Measurements from ENCODE around the gene HIVEP3. TPM values are rescaled to one million over a fixed set of nuclear protein-coding genes. Genes with fewer than 3 reads are reported as not detected.

Gene HIVEP3
- polyA plus RNA-seq, 4 donors: 0.67 to 3.8 (median 1.8) TPM

DNA sequence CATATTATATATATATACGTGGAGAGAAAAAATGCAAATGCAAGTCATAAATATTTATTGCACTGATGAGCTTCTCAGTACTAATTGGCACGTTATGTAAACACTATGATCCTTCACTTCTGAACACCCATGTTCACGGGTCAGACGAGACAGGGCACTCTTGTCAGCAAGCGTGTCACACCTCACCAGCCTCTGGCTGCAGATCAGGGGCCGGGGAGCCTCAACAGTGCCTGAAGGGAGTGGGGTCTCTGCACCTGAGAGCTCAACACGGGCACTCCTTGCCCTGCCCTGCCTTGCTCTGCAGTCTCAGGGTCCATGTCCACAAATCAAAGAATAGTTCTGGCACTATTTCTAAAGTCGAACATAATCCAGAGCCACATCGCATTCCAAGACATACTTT, 409 bp upstream of the HIVEP3 start:
- Histone ChIP-seq H3K4me3 (ENCODE audit: low read depth in 1 of 3, low read length in 3 of 3) (no peak overlapping the region), H3K36me3 (ENCODE audit: control insufficient read depth in 3 of 3, insufficient read depth in 2 of 3, low read depth in 1 of 3, low read length in 3 of 3) (no peaks in the 10 kb centered on the region), H3K9me3 (ENCODE audit: control insufficient read depth in 2 of 2, insufficient read depth in 1 of 2, low read depth in 1 of 2, low read length in 1 of 2) (no peaks in the 10 kb centered on the region), H3K27me3 (ENCODE audit: control insufficient read depth in 3 of 3, insufficient read depth in 3 of 3, low read length in 3 of 3) (peaks cover 0 to 43% (median 0%) of the 10 kb centered on the region in 3 donors), H3K4me1 (ENCODE audit: control insufficient read depth in 3 of 3, insufficient read depth in 2 of 3, low read depth in 1 of 3, low read length in 2 of 3) (peaks cover 0 to 7% (median 0%) of the 10 kb centered on the region in 3 donors), H3K27ac (ENCODE audit: low read depth in 1 of 3, low read length in 2 of 3) (peak overlapping the region in 1 of 3 donors; percentile 74)
- FAIRE-seq (no peak), DNase-seq (no peak)
- WGBS, 3 donors: 25 to 51% (median 40%) methylated on average over 9 of the region's 9 CpGs

DNA sequence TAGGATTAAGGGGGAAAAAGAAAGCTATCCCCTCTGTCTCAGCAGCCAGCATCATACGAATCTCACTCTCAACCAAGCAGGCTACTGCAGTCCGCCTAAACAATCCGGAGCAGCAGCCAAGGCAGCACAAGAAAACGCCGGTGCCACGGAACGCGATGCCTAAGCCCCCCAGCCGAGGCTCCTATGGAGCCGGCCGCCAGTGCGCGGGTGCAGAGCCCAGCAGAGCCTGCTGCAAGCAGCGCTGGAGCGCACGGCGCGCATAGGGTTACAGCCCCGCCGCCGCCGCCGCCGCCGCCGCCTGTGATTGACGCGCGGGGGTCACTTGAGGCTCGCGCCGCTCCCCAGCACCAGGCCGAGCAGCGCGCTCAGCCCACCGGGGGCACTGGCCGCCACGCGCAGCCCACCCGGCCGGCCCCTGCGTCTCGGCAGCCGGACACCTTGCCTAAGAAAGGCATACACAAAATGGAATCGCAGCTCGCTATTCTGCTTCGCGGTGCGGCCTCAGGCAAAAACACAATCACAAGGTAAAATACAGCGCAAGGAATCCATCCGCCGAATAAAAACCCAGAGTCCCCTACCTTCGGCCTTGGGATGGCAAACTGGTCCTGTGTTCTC, 780 bp downstream of the HIVEP3 start:
- Histone ChIP-seq H3K27me3 (ENCODE audit: control insufficient read depth in 3 of 3, insufficient read depth in 3 of 3, low read length in 3 of 3) (peaks cover 0 to 45% (median 0%) of the 10 kb centered on the region in 3 donors), H3K36me3 (ENCODE audit: control insufficient read depth in 3 of 3, insufficient read depth in 2 of 3, low read depth in 1 of 3, low read length in 3 of 3) (no peaks in the 10 kb centered on the region), H3K4me1 (ENCODE audit: control insufficient read depth in 3 of 3, insufficient read depth in 2 of 3, low read depth in 1 of 3, low read length in 2 of 3) (peaks cover 0 to 7% (median 0%) of the 10 kb centered on the region in 3 donors), H3K9me3 (ENCODE audit: control insufficient read depth in 2 of 2, insufficient read depth in 1 of 2, low read depth in 1 of 2, low read length in 1 of 2) (no peaks in the 10 kb centered on the region), H3K4me3 (ENCODE audit: low read depth in 1 of 3, low read length in 3 of 3) (peak overlapping the region in 2 of 3 donors; percentile 38 to 55), H3K27ac (ENCODE audit: low read depth in 1 of 3, low read length in 2 of 3) (peak overlapping the region in 2 of 3 donors; percentile 23 to 53)
- FAIRE-seq (no peak), DNase-seq (peak in 1 of 2 donors; percentile 52)
- WGBS, 3 donors: 2 to 6% (median 6%) methylated on average over 49 to 53 of the region's 53 CpGs

- H3K27me3 ChIP-seq (ENCODE audit: control insufficient read depth in 3 of 3, insufficient read depth in 3 of 3, low read length in 3 of 3): peaks cover 0 to 45% (median 4%) of the 10 kb centered on the region in 3 donors
- H3K27ac ChIP-seq (ENCODE audit: low read depth in 1 of 3, low read length in 2 of 3): no peak overlapping the region
- WGBS, 3 donors: 67 to 83% (median 73%) methylated on average over 7 of the region's 7 CpGs
- H3K36me3 ChIP-seq (ENCODE audit: control insufficient read depth in 3 of 3, insufficient read depth in 2 of 3, low read depth in 1 of 3, low read length in 3 of 3): no peaks in the 10 kb centered on the region
- DNase-seq (no peak), FAIRE-seq (no peak)
- H3K4me1 ChIP-seq (ENCODE audit: control insufficient read depth in 3 of 3, insufficient read depth in 2 of 3, low read depth in 1 of 3, low read length in 2 of 3): peaks cover 0 to 7% (median 0%) of the 10 kb centered on the region in 3 donors
- H3K4me3 ChIP-seq (ENCODE audit: low read depth in 1 of 3, low read length in 3 of 3): no peak overlapping the region
- no peaks in the 10 kb centered on the region for H3K9me3 ChIP-seq (ENCODE audit: control insufficient read depth in 2 of 2, insufficient read depth in 1 of 2, low read depth in 1 of 2, low read length in 1 of 2)
Observed at GRCh38 chr1:41917076-41917475, 1.6 kb downstream of the HIVEP3 start.

- no peaks in the 10 kb centered on the region for H3K9me3 ChIP-seq (ENCODE audit: control insufficient read depth in 2 of 2, insufficient read depth in 1 of 2, low read depth in 1 of 2, low read length in 1 of 2)
- no peaks in the 10 kb centered on the region for H3K36me3 ChIP-seq (ENCODE audit: control insufficient read depth in 3 of 3, insufficient read depth in 2 of 3, low read depth in 1 of 3, low read length in 3 of 3)
- peaks cover 0 to 45% (median 4%) of the 10 kb centered on the region in 3 donors for H3K27me3 ChIP-seq (ENCODE audit: control insufficient read depth in 3 of 3, insufficient read depth in 3 of 3, low read length in 3 of 3)
- 69 to 83% (median 82%) methylated on average over 4 of the region's 4 CpGs for WGBS, 3 donors
- DNase-seq (peak in 1 of 2 donors; percentile 8), FAIRE-seq (no peak)
- no peak overlapping the region for H3K4me3 ChIP-seq (ENCODE audit: low read depth in 1 of 3, low read length in 3 of 3)
- H3K27ac ChIP-seq (ENCODE audit: low read depth in 1 of 3, low read length in 2 of 3): no peak overlapping the region
- peaks cover 0 to 7% (median 0%) of the 10 kb centered on the region in 3 donors for H3K4me1 ChIP-seq (ENCODE audit: control insufficient read depth in 3 of 3, insufficient read depth in 2 of 3, low read depth in 1 of 3, low read length in 2 of 3)
Observed at GRCh38 chr1:41915786-41916571, 2.7 kb downstream of the HIVEP3 start.

DNA sequence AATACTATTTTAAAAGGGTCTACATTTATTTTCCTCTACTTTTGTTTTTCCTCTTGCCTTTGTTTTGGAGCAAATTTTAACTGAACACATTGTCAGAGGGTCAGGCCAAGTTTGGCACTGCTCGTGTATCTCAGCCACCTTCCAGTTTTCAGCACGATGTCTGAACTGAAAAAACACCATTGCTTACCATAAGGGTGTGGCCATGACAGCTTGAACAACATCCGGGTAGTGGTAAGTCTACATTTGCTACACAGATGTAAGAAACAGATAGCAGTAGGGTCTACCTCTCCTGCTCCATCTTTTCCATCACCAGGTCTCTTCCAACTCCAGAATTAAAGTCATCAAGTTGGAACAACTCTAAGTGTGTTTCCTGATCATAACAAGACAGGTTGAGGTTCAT, 4.2 kb downstream of the HIVEP3 start:
- H3K27me3 ChIP-seq (ENCODE audit: control insufficient read depth in 3 of 3, insufficient read depth in 3 of 3, low read length in 3 of 3): peaks cover 0 to 38% (median 4%) of the 10 kb centered on the region in 3 donors
- no peak for FAIRE-seq
- no peaks in the 10 kb centered on the region for H3K9me3 ChIP-seq (ENCODE audit: control insufficient read depth in 2 of 2, insufficient read depth in 1 of 2, low read depth in 1 of 2, low read length in 1 of 2)
- H3K4me1 ChIP-seq (ENCODE audit: control insufficient read depth in 3 of 3, insufficient read depth in 2 of 3, low read depth in 1 of 3, low read length in 2 of 3): peaks cover 0 to 7% (median 0%) of the 10 kb centered on the region in 3 donors
- WGBS, 3 donors: 45 to 55% (median 51%) methylated on average over 3 of the region's 3 CpGs
- DNase-seq: peak in 1 of 2 donors; percentile 9
- H3K27ac ChIP-seq (ENCODE audit: low read depth in 1 of 3, low read length in 2 of 3): no peak overlapping the region
- no peaks in the 10 kb centered on the region for H3K36me3 ChIP-seq (ENCODE audit: control insufficient read depth in 3 of 3, insufficient read depth in 2 of 3, low read depth in 1 of 3, low read length in 3 of 3)
- no peak overlapping the region for H3K4me3 ChIP-seq (ENCODE audit: low read depth in 1 of 3, low read length in 3 of 3)

GRCh38 chr1:41913014-41913413, 5.7 kb downstream of the HIVEP3 start:
- H3K27me3 ChIP-seq (ENCODE audit: control insufficient read depth in 3 of 3, insufficient read depth in 3 of 3, low read length in 3 of 3): peaks cover 0 to 26% (median 4%) of the 10 kb centered on the region in 3 donors
- WGBS, 3 donors: 79 to 93% (median 80%) methylated on average over 1 of the region's 1 CpG
- H3K4me3 ChIP-seq (ENCODE audit: low read depth in 1 of 3, low read length in 3 of 3): no peak overlapping the region
- H3K27ac ChIP-seq (ENCODE audit: low read depth in 1 of 3, low read length in 2 of 3): no peak overlapping the region
- no peak for DNase-seq
- H3K36me3 ChIP-seq (ENCODE audit: control insufficient read depth in 3 of 3, insufficient read depth in 2 of 3, low read depth in 1 of 3, low read length in 3 of 3): no peaks in the 10 kb centered on the region
- no peaks in the 10 kb centered on the region for H3K9me3 ChIP-seq (ENCODE audit: control insufficient read depth in 2 of 2, insufficient read depth in 1 of 2, low read depth in 1 of 2, low read length in 1 of 2)
- FAIRE-seq: no peak
- peaks cover 0 to 7% (median 0%) of the 10 kb centered on the region in 3 donors for H3K4me1 ChIP-seq (ENCODE audit: control insufficient read depth in 3 of 3, insufficient read depth in 2 of 3, low read depth in 1 of 3, low read length in 2 of 3)

- Histone ChIP-seq H3K9me3 (ENCODE audit: control insufficient read depth in 2 of 2, insufficient read depth in 1 of 2, low read depth in 1 of 2, low read length in 1 of 2) (no peaks in the 10 kb centered on the region), H3K27me3 (ENCODE audit: control insufficient read depth in 3 of 3, insufficient read depth in 3 of 3, low read length in 3 of 3) (peaks cover 0 to 4% (median 3%) of the 10 kb centered on the region in 3 donors), H3K4me1 (ENCODE audit: control insufficient read depth in 3 of 3, insufficient read depth in 2 of 3, low read depth in 1 of 3, low read length in 2 of 3) (no peaks in the 10 kb centered on the region), H3K36me3 (ENCODE audit: control insufficient read depth in 3 of 3, insufficient read depth in 2 of 3, low read depth in 1 of 3, low read length in 3 of 3) (no peaks in the 10 kb centered on the region), H3K4me3 (ENCODE audit: low read depth in 1 of 3, low read length in 3 of 3) (no peak overlapping the region), H3K27ac (ENCODE audit: low read depth in 1 of 3, low read length in 2 of 3) (no peak overlapping the region)
- DNase-seq (no peak), FAIRE-seq (no peak)
- WGBS, 3 donors: 65 to 72% (median 68%) methylated on average over 3 of the region's 3 CpGs
Observed at GRCh38 chr1:41908288-41908895, 10.3 kb downstream of the HIVEP3 start.

GRCh38 chr1:41907446-41907845, 11.3 kb downstream of the HIVEP3 start:
- no peaks in the 10 kb centered on the region for H3K4me1 ChIP-seq (ENCODE audit: control insufficient read depth in 3 of 3, insufficient read depth in 2 of 3, low read depth in 1 of 3, low read length in 2 of 3)
- H3K27me3 ChIP-seq (ENCODE audit: control insufficient read depth in 3 of 3, insufficient read depth in 3 of 3, low read length in 3 of 3): peaks cover 0 to 3% (median 0%) of the 10 kb centered on the region in 3 donors
- FAIRE-seq: no peak
- no peaks in the 10 kb centered on the region for H3K36me3 ChIP-seq (ENCODE audit: control insufficient read depth in 3 of 3, insufficient read depth in 2 of 3, low read depth in 1 of 3, low read length in 3 of 3)
- WGBS, 3 donors: 95 to 97% (median 97%) methylated on average over 8 of the region's 8 CpGs
- H3K27ac ChIP-seq (ENCODE audit: low read depth in 1 of 3, low read length in 2 of 3): no peak overlapping the region
- no peak overlapping the region for H3K4me3 ChIP-seq (ENCODE audit: low read depth in 1 of 3, low read length in 3 of 3)
- DNase-seq: no peak
- H3K9me3 ChIP-seq (ENCODE audit: control insufficient read depth in 2 of 2, insufficient read depth in 1 of 2, low read depth in 1 of 2, low read length in 1 of 2): no peaks in the 10 kb centered on the region

Data from small intestine (tissue), 7 donors.